ENCODE data around the gene TSTD1.

Gene TSTD1

GRCh38 chr1:161039154-161039545 is 386 bp upstream of the TSTD1 start:
- Histone ChIP-seq H3K4me3 (ENCODE audit: low read depth, low read length) (peak overlapping the region; percentile 85), H3K18ac (ENCODE audit: low read length) (no peak overlapping the region), H3K9ac (ENCODE audit: low read length) (peak overlapping the region; percentile 18), H3K23ac (ENCODE audit: low read length) (no peak overlapping the region), H3K9me3 (ENCODE audit: insufficient read depth, low read depth, low read length) (peaks cover 3% of the 10 kb centered on the region), H3K4me1 (ENCODE audit: control insufficient read depth in 1 of 2, insufficient read depth in 2 of 2, low read length in 2 of 2) (peaks cover 5 to 10% of the 10 kb centered on the region in 2 experiments), H3K4ac (ENCODE audit: low read depth, low read length) (no peak overlapping the region), H3K79me1 (ENCODE audit: low read length) (peaks cover 8% of the 10 kb centered on the region), H3K4me2 (ENCODE audit: low read length) (peak overlapping the region; percentile 89), H2BK5ac (ENCODE audit: low read depth, low read length, poor library complexity) (no peak overlapping the region), H2AK5ac (ENCODE audit: low read length) (no peak overlapping the region), H3K79me2 (ENCODE audit: control insufficient read depth, insufficient read depth, low read length, poor library complexity) (peaks cover 8% of the 10 kb centered on the region), H3K27me3 (ENCODE audit: insufficient read depth, low read length) (no peaks in the 10 kb centered on the region), H2BK120ac (ENCODE audit: insufficient read depth, low read length, poor library complexity) (no peak overlapping the region), H2AFZ (ENCODE audit: insufficient read depth, low read length, poor library complexity) (peak overlapping the region; percentile 94), H4K91ac (ENCODE audit: low read depth, low read length) (no peak overlapping the region), H3K27ac (ENCODE audit: low read depth, low read length) (no peak overlapping the region), H2BK12ac (ENCODE audit: low read length) (no peak overlapping the region), H4K8ac (ENCODE audit: low read depth, low read length) (no peak overlapping the region), H4K12ac (ENCODE audit: low read depth, low read length) (no peak overlapping the region), H3K36me3 (ENCODE audit: control insufficient read depth in 1 of 2, insufficient read depth in 2 of 2, low read length in 2 of 2) (peaks cover 31 to 36% of the 10 kb centered on the region in 2 experiments), H3K14ac (ENCODE audit: low read length) (no peak overlapping the region)
- no CpG with 5 or more reads among the region's 3 CpGs for WGBS (ENCODE audit: extremely low coverage, insufficient coverage, insufficient read length)
- DNase-seq = no peak

GRCh38 chr1:161037661-161038522 is 872 bp downstream of the TSTD1 start:
- Histone ChIP-seq H3K79me2 (ENCODE audit: control insufficient read depth, insufficient read depth, low read length, poor library complexity) (peaks cover 7% of the 10 kb centered on the region), H4K8ac (ENCODE audit: low read depth, low read length) (peak overlapping the region; percentile 52), H2BK120ac (ENCODE audit: insufficient read depth, low read length, poor library complexity) (peak overlapping the region; percentile 61), H3K4me3 (ENCODE audit: low read depth, low read length) (peak overlapping the region; percentile 85), H3K14ac (ENCODE audit: low read length) (peak overlapping the region; percentile 62), H3K4ac (ENCODE audit: low read depth, low read length) (peak overlapping the region; percentile 89), H3K9me3 (ENCODE audit: insufficient read depth, low read depth, low read length) (peaks cover 3% of the 10 kb centered on the region), H3K9ac (ENCODE audit: low read length) (peak overlapping the region; percentile 34), H4K91ac (ENCODE audit: low read depth, low read length) (peak overlapping the region; percentile 84), H3K27me3 (ENCODE audit: insufficient read depth, low read length) (no peaks in the 10 kb centered on the region), H2BK12ac (ENCODE audit: low read length) (peak overlapping the region; percentile 47), H2AK5ac (ENCODE audit: low read length) (peak overlapping the region; percentile 80), H3K4me2 (ENCODE audit: low read length) (peak overlapping the region; percentile 89), H3K4me1 (ENCODE audit: control insufficient read depth in 1 of 2, insufficient read depth in 2 of 2, low read length in 2 of 2) (peaks cover 5 to 15% of the 10 kb centered on the region in 2 experiments), H3K79me1 (ENCODE audit: low read length) (peaks cover 8% of the 10 kb centered on the region), H3K18ac (ENCODE audit: low read length) (peak overlapping the region; percentile 70), H3K36me3 (ENCODE audit: control insufficient read depth in 1 of 2, insufficient read depth in 2 of 2, low read length in 2 of 2) (peaks cover 31 to 36% of the 10 kb centered on the region in 2 experiments), H3K27ac (ENCODE audit: low read depth, low read length) (peak overlapping the region; percentile 56), H2AFZ (ENCODE audit: insufficient read depth, low read length, poor library complexity) (peak overlapping the region; percentile 94), H2BK5ac (ENCODE audit: low read depth, low read length, poor library complexity) (peak overlapping the region; percentile 15), H3K23ac (ENCODE audit: low read length) (no peak overlapping the region), H4K12ac (ENCODE audit: low read depth, low read length) (peak overlapping the region; percentile 31)
- peak; percentile 39 to 40 for DNase-seq
- no CpG with 5 or more reads among the region's 21 CpGs for WGBS (ENCODE audit: extremely low coverage, insufficient coverage, insufficient read length)

GRCh38 chr1:161033751-161034150 is 5.0 kb downstream of the TSTD1 start:
- Histone ChIP-seq H4K12ac (ENCODE audit: low read depth, low read length) (no peak overlapping the region), H3K27ac (ENCODE audit: low read depth, low read length) (no peak overlapping the region), H4K8ac (ENCODE audit: low read depth, low read length) (no peak overlapping the region), H3K4me2 (ENCODE audit: low read length) (no peak overlapping the region), H2BK12ac (ENCODE audit: low read length) (no peak overlapping the region), H3K27me3 (ENCODE audit: insufficient read depth, low read length) (no peaks in the 10 kb centered on the region), H3K79me1 (ENCODE audit: low read length) (peaks cover 8% of the 10 kb centered on the region), H3K4ac (ENCODE audit: low read depth, low read length) (no peak overlapping the region), H2AFZ (ENCODE audit: insufficient read depth, low read length, poor library complexity) (no peak overlapping the region), H3K18ac (ENCODE audit: low read length) (no peak overlapping the region), H3K36me3 (ENCODE audit: control insufficient read depth in 1 of 2, insufficient read depth in 2 of 2, low read length in 2 of 2) (peaks cover 0 to 2% of the 10 kb centered on the region in 2 experiments), H2AK5ac (ENCODE audit: low read length) (no peak overlapping the region), H3K4me3 (ENCODE audit: low read depth, low read length) (no peak overlapping the region), H3K9ac (ENCODE audit: low read length) (no peak overlapping the region), H4K91ac (ENCODE audit: low read depth, low read length) (no peak overlapping the region), H3K79me2 (ENCODE audit: control insufficient read depth, insufficient read depth, low read length, poor library complexity) (peaks cover 7% of the 10 kb centered on the region), H3K23ac (ENCODE audit: low read length) (no peak overlapping the region), H3K9me3 (ENCODE audit: insufficient read depth, low read depth, low read length) (peaks cover 2% of the 10 kb centered on the region), H3K14ac (ENCODE audit: low read length) (no peak overlapping the region), H2BK5ac (ENCODE audit: low read depth, low read length, poor library complexity) (no peak overlapping the region), H2BK120ac (ENCODE audit: insufficient read depth, low read length, poor library complexity) (no peak overlapping the region), H3K4me1 (ENCODE audit: control insufficient read depth in 1 of 2, insufficient read depth in 2 of 2, low read length in 2 of 2) (peaks cover 5 to 18% of the 10 kb centered on the region in 2 experiments)
- no CpG with 5 or more reads among the region's 3 CpGs for WGBS (ENCODE audit: extremely low coverage, insufficient coverage, insufficient read length)
- DNase-seq = peak; percentile 95 to 100

- Histone ChIP-seq H3K36me3 (ENCODE audit: control insufficient read depth in 1 of 2, insufficient read depth in 2 of 2, low read length in 2 of 2) (peaks cover 0 to 2% of the 10 kb centered on the region in 2 experiments), H3K79me1 (ENCODE audit: low read length) (no peaks in the 10 kb centered on the region), H2AFZ (ENCODE audit: insufficient read depth, low read length, poor library complexity) (no peak overlapping the region), H4K91ac (ENCODE audit: low read depth, low read length) (no peak overlapping the region), H3K23ac (ENCODE audit: low read length) (no peak overlapping the region), H3K14ac (ENCODE audit: low read length) (no peak overlapping the region), H4K8ac (ENCODE audit: low read depth, low read length) (no peak overlapping the region), H2BK120ac (ENCODE audit: insufficient read depth, low read length, poor library complexity) (no peak overlapping the region), H3K4me2 (ENCODE audit: low read length) (no peak overlapping the region), H3K27me3 (ENCODE audit: insufficient read depth, low read length) (no peaks in the 10 kb centered on the region), H3K27ac (ENCODE audit: low read depth, low read length) (no peak overlapping the region), H2BK5ac (ENCODE audit: low read depth, low read length, poor library complexity) (no peak overlapping the region), H3K79me2 (ENCODE audit: control insufficient read depth, insufficient read depth, low read length, poor library complexity) (no peaks in the 10 kb centered on the region), H3K4me1 (ENCODE audit: control insufficient read depth in 1 of 2, insufficient read depth in 2 of 2, low read length in 2 of 2) (peaks cover 0 to 14% of the 10 kb centered on the region in 2 experiments), H3K4me3 (ENCODE audit: low read depth, low read length) (no peak overlapping the region), H3K9ac (ENCODE audit: low read length) (no peak overlapping the region), H2BK12ac (ENCODE audit: low read length) (no peak overlapping the region), H3K4ac (ENCODE audit: low read depth, low read length) (no peak overlapping the region), H3K18ac (ENCODE audit: low read length) (no peak overlapping the region), H2AK5ac (ENCODE audit: low read length) (no peak overlapping the region), H3K9me3 (ENCODE audit: insufficient read depth, low read depth, low read length) (peaks cover 4% of the 10 kb centered on the region), H4K12ac (ENCODE audit: low read depth, low read length) (no peak overlapping the region)
- WGBS (ENCODE audit: extremely low coverage, insufficient coverage, insufficient read length) = no CpG with 5 or more reads among the region's 1 CpG
- DNase-seq = peak; percentile 15 to 64
These were observed 6.4 kb downstream of the TSTD1 start for GRCh38 chr1:161032409-161032808.
